CD14-positive monocyte (primary cell): Measurements from ENCODE around the gene PVRIG. TPM values are rescaled to one million over a fixed set of nuclear protein-coding genes. Genes with fewer than 3 reads are reported as not detected.

Experiments used
- DNase-seq, 3 donors: peaks; one replicate each; pipeline ENCODE4 v3.0.0-alpha.2; 2011 to 2022
- H2AFZ ChIP-seq: 2 replicates; pipeline ENCODE4 v1.6.0; 2012; ENCODE audit warnings: mild to moderate bottlenecking, low read depth, low read length, inconsistent platforms; ENCODE audit not compliant: insufficient read depth, poor library complexity, severe bottlenecking
- H3K27ac ChIP-seq, 2 donors: 1 replicate in 1 of 2; 2 replicates in 1 of 2; pipeline ENCODE4 v1.5.1; 2012 to 2013; ENCODE audit warnings: low read length in 2 of 2, control low read depth in 1 of 2, inconsistent platforms in 1 of 2, low read depth in 1 of 2, mild to moderate bottlenecking in 1 of 2
- H3K27me3 ChIP-seq, 2 donors: one replicate each; pipeline versions ENCODE4 v1.6.0 to v1.6.1; 2011 to 2013; ENCODE audit warnings: low read length in 2 of 2; ENCODE audit not compliant: control insufficient read depth in 2 of 2, insufficient read depth in 2 of 2
- H3K36me3 ChIP-seq, 2 donors: replicated peaks in 1 of 2; 1 replicate in 1 of 2; 2 replicates in 1 of 2; pipeline versions ENCODE4 v1.5.1 to v1.6.1; 2012 to 2013; ENCODE audit warnings: low read length in 2 of 2, control low read depth in 1 of 2, inconsistent platforms in 1 of 2, mild to moderate bottlenecking in 1 of 2; ENCODE audit not compliant: insufficient read depth in 2 of 2, control insufficient read depth in 1 of 2
- H3K4me1 ChIP-seq, 2 donors: 1 replicate in 1 of 2; 2 replicates in 1 of 2; pipeline versions ENCODE4 v1.5.1 to v1.6.1; 2012 to 2013; ENCODE audit warnings: low read length in 2 of 2, control low read depth in 1 of 2, inconsistent platforms in 1 of 2, mild to moderate bottlenecking in 1 of 2, moderate library complexity in 1 of 2; ENCODE audit not compliant: insufficient read depth in 2 of 2, control insufficient read depth in 1 of 2
- H3K4me2 ChIP-seq: replicated peaks from 2 replicates; pipeline ENCODE3; 2012; ENCODE audit warnings: low read length, moderate library complexity, mild to moderate bottlenecking; ENCODE audit not compliant: poor library complexity, severe bottlenecking; ENCODE audit errors: extremely low read depth
- H3K4me3 ChIP-seq, 3 experiments: fragments of 200-600 bp in 1 of 3; sonication (generic) in 1 of 3; replicated peaks in 1 of 3; 1 replicate in 2 of 3; 2 replicates in 1 of 3; pipeline ENCODE4 v1.5.1; 2011 to 2013; ENCODE audit warnings: low read length in 3 of 3, mild to moderate bottlenecking in 3 of 3, control low read depth in 2 of 3, low read depth in 2 of 3, inconsistent platforms in 1 of 3, moderate library complexity in 1 of 3
- H3K79me2 ChIP-seq: 2 replicates; pipeline ENCODE4 v1.6.0; 2012; ENCODE audit warnings: mild to moderate bottlenecking, control low read depth, inconsistent platforms, low read length, moderate library complexity; ENCODE audit not compliant: insufficient read depth
- H3K9ac ChIP-seq: 2 replicates; pipeline ENCODE4 v1.6.0; 2017; ENCODE audit warnings: low read length, mild to moderate bottlenecking; ENCODE audit not compliant: insufficient read depth, poor library complexity, severe bottlenecking
- H3K9me3 ChIP-seq, 2 donors: replicated peaks in 1 of 2; 1 replicate in 1 of 2; 2 replicates in 1 of 2; pipeline versions ENCODE4 v1.5.1 to v1.6.1; 2012 to 2013; ENCODE audit warnings: low read length in 2 of 2, control low read depth in 1 of 2; ENCODE audit not compliant: control insufficient read depth in 1 of 2, insufficient read depth in 1 of 2
- H4K20me1 ChIP-seq: 2 replicates; pipeline ENCODE4 v1.6.0; 2012; ENCODE audit warnings: mild to moderate bottlenecking, low read length, control low read depth, moderate library complexity; ENCODE audit not compliant: insufficient read depth
- H3K27ac Mint-ChIP-seq, 7 donors: one replicate each; pipeline ENCODE4 v1.8.0; 2020; ENCODE audit warnings: mild to moderate bottlenecking in 7 of 7, mixed read lengths in 7 of 7, moderate library complexity in 6 of 7, inconsistent platforms in 2 of 7
- H3K27me3 Mint-ChIP-seq, 3 donors: one replicate each; pipeline ENCODE4 v1.8.0; 2021 to 2022; ENCODE audit warnings: low read depth in 3 of 3, mild to moderate bottlenecking in 3 of 3, mixed read lengths in 3 of 3, moderate library complexity in 3 of 3, inconsistent platforms in 1 of 3
- H3K36me3 Mint-ChIP-seq, 2 donors: one replicate each; pipeline ENCODE4 v1.8.0; 2020; ENCODE audit warnings: mixed read lengths in 2 of 2, inconsistent platforms in 1 of 2, mild to moderate bottlenecking in 1 of 2
- H3K4me1 Mint-ChIP-seq: one replicate; pipeline ENCODE4 v1.8.0; 2020; ENCODE audit warnings: mild to moderate bottlenecking, mixed read lengths
- H3K4me3 Mint-ChIP-seq, 2 donors: one replicate each; pipeline ENCODE4 v1.8.0; 2020; ENCODE audit warnings: mild to moderate bottlenecking in 2 of 2, mixed read lengths in 2 of 2, moderate library complexity in 1 of 2
- H3K9me3 Mint-ChIP-seq, 7 donors: one replicate each; pipeline ENCODE4 v1.8.0; 2020 to 2022; ENCODE audit warnings: mixed read lengths in 7 of 7, mild to moderate bottlenecking in 6 of 7, moderate library complexity in 6 of 7, inconsistent platforms in 2 of 7
- WGBS: methylation state at CpG from one replicate; pipeline ENCODE4 v1.1.5; 2013; ENCODE audit warnings: missing lambda C conversion rate; ENCODE audit not compliant: insufficient coverage; 5-methylcytosine and 5-hydroxymethylcytosine counted together
- intact Hi-C, 2 donors: fragments of 100-400 bp; cut with micrococcal nuclease; formaldehyde crosslinking; loops; one replicate each; pipeline versions ENCODE4 v1.15.0 to v1.15.1; 2023
- polyA plus RNA-seq, 3 donors: library from polyadenylated mRNA; depleted of rRNA in 1 of 3; unstranded in 2 of 3; stranded (reverse) in 1 of 3; fragments of 300-500 nt in 2 of 3; fragments of >200 nt in 1 of 3; fragmentation: Illumina TruSeq in 2 of 3; gene quantifications; 1 replicate in 2 of 3; 2 replicates in 1 of 3; pipeline ENCODE4 v1.2.3, GENCODE V29; 2012 to 2021
- TF ChIP-seq, protein P1 (sequence below): fragments of 200-600 bp; IDR thresholded peaks from one replicate; pipeline ENCODE4 v1.8.0; 2022; ENCODE audit warnings: antibody characterized with exemption, mild to moderate bottlenecking

The PVRIG gene
- polyA plus RNA-seq, 3 donors = 0.27 to 0.38 TPM; not detected in 1

DNA sequence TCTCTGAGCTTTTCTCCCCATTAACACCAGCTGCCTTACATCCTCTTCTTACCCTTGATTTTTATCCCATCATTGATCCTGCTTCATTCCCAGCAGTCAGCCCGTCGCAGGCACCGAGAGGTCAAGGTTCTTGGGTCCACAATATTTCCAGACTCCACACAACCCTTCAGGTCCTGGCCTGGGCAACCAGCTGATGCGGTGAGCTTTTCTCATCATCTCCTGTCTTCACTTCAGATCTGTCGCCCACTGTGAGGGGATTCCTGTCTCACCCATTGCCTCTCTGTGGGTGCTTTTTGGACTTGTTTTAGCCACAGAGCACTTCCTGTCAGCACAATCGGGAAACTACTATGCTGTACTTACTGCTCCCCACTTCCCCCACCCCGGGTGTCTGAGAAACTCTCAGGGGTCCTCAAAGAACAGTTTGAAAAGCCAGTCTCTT lies 8.4 kb upstream of the PVRIG start:
- peak overlapping the region in 2 of 7 donors; percentile 12 to 13 for H3K27ac Mint-ChIP-seq
- TF ChIP-seq, protein P1, sequence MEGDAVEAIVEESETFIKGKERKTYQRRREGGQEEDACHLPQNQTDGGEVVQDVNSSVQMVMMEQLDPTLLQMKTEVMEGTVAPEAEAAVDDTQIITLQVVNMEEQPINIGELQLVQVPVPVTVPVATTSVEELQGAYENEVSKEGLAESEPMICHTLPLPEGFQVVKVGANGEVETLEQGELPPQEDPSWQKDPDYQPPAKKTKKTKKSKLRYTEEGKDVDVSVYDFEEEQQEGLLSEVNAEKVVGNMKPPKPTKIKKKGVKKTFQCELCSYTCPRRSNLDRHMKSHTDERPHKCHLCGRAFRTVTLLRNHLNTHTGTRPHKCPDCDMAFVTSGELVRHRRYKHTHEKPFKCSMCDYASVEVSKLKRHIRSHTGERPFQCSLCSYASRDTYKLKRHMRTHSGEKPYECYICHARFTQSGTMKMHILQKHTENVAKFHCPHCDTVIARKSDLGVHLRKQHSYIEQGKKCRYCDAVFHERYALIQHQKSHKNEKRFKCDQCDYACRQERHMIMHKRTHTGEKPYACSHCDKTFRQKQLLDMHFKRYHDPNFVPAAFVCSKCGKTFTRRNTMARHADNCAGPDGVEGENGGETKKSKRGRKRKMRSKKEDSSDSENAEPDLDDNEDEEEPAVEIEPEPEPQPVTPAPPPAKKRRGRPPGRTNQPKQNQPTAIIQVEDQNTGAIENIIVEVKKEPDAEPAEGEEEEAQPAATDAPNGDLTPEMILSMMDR = no peak
- H3K27me3 ChIP-seq = peaks cover 0 to 3% of the 10 kb centered on the region in 2 donors
- no peak overlapping the region for H3K4me3 Mint-ChIP-seq
- H3K9me3 Mint-ChIP-seq = no peaks in the 10 kb centered on the region
- no peak overlapping the region for H3K27ac ChIP-seq
- peaks cover 8% of the 10 kb centered on the region for H3K4me1 Mint-ChIP-seq
- peaks cover 0 to 2% of the 10 kb centered on the region in 2 donors for H3K36me3 Mint-ChIP-seq
- H3K4me3 ChIP-seq = no peak overlapping the region
- no peaks in the 10 kb centered on the region for H3K9me3 ChIP-seq
- no peaks in the 10 kb centered on the region for H4K20me1 ChIP-seq
- H3K9ac ChIP-seq = no peak overlapping the region
- intact Hi-C loops = no loop called here
- no peak for DNase-seq
- H3K36me3 ChIP-seq = no peaks in the 10 kb centered on the region
- H3K79me2 ChIP-seq = no peaks in the 10 kb centered on the region
- H3K4me2 ChIP-seq = no peak overlapping the region
- H2AFZ ChIP-seq = no peak overlapping the region
- WGBS = 78% methylated on average over 5 of the region's 7 CpGs
- H3K27me3 Mint-ChIP-seq = peaks cover 5 to 10% (median 10%) of the 10 kb centered on the region in 3 donors
- H3K4me1 ChIP-seq = no peaks in the 10 kb centered on the region

DNA sequence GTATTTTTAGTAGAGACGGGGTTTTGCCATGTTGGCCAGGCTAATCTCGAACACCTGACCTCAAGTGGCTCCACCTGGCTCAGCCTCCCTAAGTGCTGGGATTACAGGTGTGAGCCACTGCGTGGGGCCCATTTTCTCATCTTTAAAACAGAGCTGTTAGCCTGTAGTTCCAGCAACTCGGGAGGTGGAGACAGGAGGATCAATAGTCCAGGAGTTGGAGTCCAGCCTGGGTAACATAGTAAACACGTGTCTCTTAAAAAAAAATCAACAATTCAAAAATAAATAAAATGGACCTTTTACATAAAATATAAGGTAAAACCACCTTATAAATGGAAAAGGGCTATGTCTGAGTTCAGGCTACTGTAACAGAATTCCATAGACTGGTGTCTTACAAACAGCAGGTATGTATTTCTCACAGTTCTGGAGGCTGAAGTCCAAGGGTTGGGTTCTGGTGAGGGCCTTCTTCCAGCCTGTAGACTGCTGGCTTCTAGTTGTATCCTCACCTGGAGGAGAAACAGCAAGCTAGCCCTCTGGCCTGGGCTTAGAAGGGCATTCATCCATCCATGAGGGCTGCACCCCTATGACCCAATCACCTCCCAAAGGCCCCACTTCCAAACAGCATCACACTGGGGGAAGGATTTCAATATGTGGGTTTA lies 7.0 kb upstream of the PVRIG start:
- H3K27ac Mint-ChIP-seq = no peak overlapping the region

More for the DNA sequence above, 7.0 kb upstream of the PVRIG start:
- Mint-ChIP-seq H3K4me3 (no peak overlapping the region), H3K4me1 (peaks cover 13% of the 10 kb centered on the region), H3K9me3 (no peaks in the 10 kb centered on the region), H3K36me3 (peaks cover 0 to 2% of the 10 kb centered on the region in 2 donors), H3K27me3 (peaks cover 5 to 10% (median 10%) of the 10 kb centered on the region in 3 donors)
- no peaks in the 10 kb centered on the region for H3K36me3 ChIP-seq
- H2AFZ ChIP-seq = no peak overlapping the region
- H3K4me2 ChIP-seq = no peak overlapping the region
- H3K4me1 ChIP-seq = no peaks in the 10 kb centered on the region
- no peaks in the 10 kb centered on the region for H3K79me2 ChIP-seq
- H3K27ac ChIP-seq = no peak overlapping the region
- 96% methylated on average over 3 of the region's 5 CpGs for WGBS
- no peak for DNase-seq
- no peaks in the 10 kb centered on the region for H3K9me3 ChIP-seq
- intact Hi-C loops = no loop called here
- no peak overlapping the region for H3K4me3 ChIP-seq
- H3K9ac ChIP-seq = no peak overlapping the region
- H4K20me1 ChIP-seq = no peaks in the 10 kb centered on the region
- H3K27me3 ChIP-seq = peaks cover 0 to 3% of the 10 kb centered on the region in 2 donors
- TF ChIP-seq, protein P1 = no peak
